Mucosa of descending colon (tissue), 3 donors: ENCODE results near the gene KLHL6. TPM values are rescaled to one million over a fixed set of nuclear protein-coding genes. Genes with fewer than 3 reads are reported as not detected.

Experiments used
- ATAC-seq: fragments of 200-7000 bp; cut with Tn5 transposase; one replicate; pipeline ENCODE4 v1.9.1; 2020; ENCODE audit warnings: mild to moderate bottlenecking, moderate library complexity
- DNase-seq, 3 donors: peaks; one replicate each; pipeline ENCODE4 v3.0.0-alpha.2; 2020
- H3K36me3 ChIP-seq: fragments of 200-600 bp; one replicate; pipeline ENCODE4 v1.8.0; 2021; ENCODE audit warnings: low read depth, mild to moderate bottlenecking
- H3K4me1 ChIP-seq: fragments of 200-600 bp; one replicate; pipeline ENCODE4 v1.8.0; 2021; ENCODE audit warnings: low read depth, mild to moderate bottlenecking
- H3K4me3 ChIP-seq: fragments of 200-600 bp; one replicate; pipeline ENCODE4 v1.8.0; 2021; ENCODE audit warnings: mild to moderate bottlenecking
- H3K9me3 ChIP-seq: fragments of 200-600 bp; one replicate; pipeline ENCODE4 v1.8.0; 2021; ENCODE audit warnings: mild to moderate bottlenecking
- CTCF ChIP-seq: fragments of 200-600 bp; IDR thresholded peaks from one replicate; pipeline ENCODE4 v1.8.0; 2022; ENCODE audit warnings: antibody characterized with exemption, mild to moderate bottlenecking
- intact Hi-C, 2 donors: fragments of 100-400 bp; cut with DNase I in 1 of 2; cut with micrococcal nuclease in 1 of 2; formaldehyde crosslinking; loops; one replicate each; pipeline versions ENCODE4 v1.11.0 to v1.11.1; 2022; cut with DNase I, micrococcal nuclease
- total RNA-seq, 3 donors: library from RNA; stranded (reverse); fragmentation: NEBNext Ultra II Directional in 2 of 3; extraction: Animal tissue kit (Norgen Biotek cat#: 25700) in 2 of 3; gene quantifications; one replicate each; pipeline versions ENCODE4 v1.2.1 to v1.2.4, GENCODE V29; 2021 to 2023
- donor health status: DM: no; HTN: no; CAD: no; lungs with moderate emphysema.
- donor health status: DM: no; HTN: no; CAD: no.
- donor health status: DM: no; HTN: yes; CAD: no.

Gene KLHL6
- total RNA-seq, 3 donors from 2014 or later = 1.9 to 3.0 (median 1.9) TPM

- no peak for TF ChIP-seq CTCF
- Histone ChIP-seq H3K4me3 (no peak overlapping the region), H3K36me3 (no peaks in the 10 kb centered on the region), H3K4me1 (no peaks in the 10 kb centered on the region), H3K9me3 (no peaks in the 10 kb centered on the region)
- DNase-seq = no peak
- no peak for ATAC-seq
- intact Hi-C loops = no loop called here
These were observed 59.2 kb downstream of the KLHL6 start for GRCh38 chr3:183496311-183496710.

GRCh38 chr3:183494341-183494740 is 61.2 kb downstream of the KLHL6 start:
- H3K4me1 ChIP-seq = peaks cover 5% of the 10 kb centered on the region
- no peak overlapping the region for H3K4me3 ChIP-seq
- DNase-seq (no peak), ATAC-seq (no peak)
- intact Hi-C loops = no loop called here
- H3K36me3 ChIP-seq = no peaks in the 10 kb centered on the region
- H3K9me3 ChIP-seq = no peaks in the 10 kb centered on the region
- no peak for TF ChIP-seq CTCF

GRCh38 chr3:183493296-183494045 is 62.0 kb downstream of the KLHL6 start:
- H3K36me3 ChIP-seq = no peaks in the 10 kb centered on the region
- H3K9me3 ChIP-seq = no peaks in the 10 kb centered on the region
- intact Hi-C loops = no loop called here
- no peak for ATAC-seq
- H3K4me1 ChIP-seq = peaks cover 7% of the 10 kb centered on the region
- no peak overlapping the region for H3K4me3 ChIP-seq
- DNase-seq = no peak
- TF ChIP-seq CTCF = no peak

GRCh38 chr3:183492849-183493179 is 62.7 kb downstream of the KLHL6 start:
- DNase-seq (no peak), ATAC-seq (no peak)
- H3K9me3 ChIP-seq = no peaks in the 10 kb centered on the region
- H3K36me3 ChIP-seq = no peaks in the 10 kb centered on the region
- H3K4me1 ChIP-seq = peaks cover 7% of the 10 kb centered on the region
- intact Hi-C loops = no loop called here
- H3K4me3 ChIP-seq = no peak overlapping the region
- no peak for TF ChIP-seq CTCF

- Histone ChIP-seq H3K36me3 (no peaks in the 10 kb centered on the region), H3K4me1 (peaks cover 7% of the 10 kb centered on the region), H3K4me3 (no peak overlapping the region), H3K9me3 (no peaks in the 10 kb centered on the region)
- ATAC-seq = no peak
- peak in 1 of 3 donors; percentile 45 for DNase-seq
- TF ChIP-seq CTCF = no peak
- intact Hi-C loops = no loop called here
These were observed 63.3 kb downstream of the KLHL6 start for GRCh38 chr3:183491923-183492848.
